NCI-H82 (cell line): ENCODE data around the gene DAO.

Experiments
- DNase-seq: peaks from one replicate; lab custom pipeline; 2025; lab: John Stamatoyannopoulos, UW

The DAO gene

GRCh38 chr12:108918960-108919642 is 39.2 kb downstream of the DAO start:
- no peak for DNase-seq

GRCh38 chr12:108921946-108922345 is 42.1 kb downstream of the DAO start:
- no peak for DNase-seq

- no peak for DNase-seq
Observed at GRCh38 chr12:108922918-108923317, 43.0 kb downstream of the DAO start.

- no peak for DNase-seq
Observed at GRCh38 chr12:108928695-108929094, 48.8 kb downstream of the DAO start.

DNA sequence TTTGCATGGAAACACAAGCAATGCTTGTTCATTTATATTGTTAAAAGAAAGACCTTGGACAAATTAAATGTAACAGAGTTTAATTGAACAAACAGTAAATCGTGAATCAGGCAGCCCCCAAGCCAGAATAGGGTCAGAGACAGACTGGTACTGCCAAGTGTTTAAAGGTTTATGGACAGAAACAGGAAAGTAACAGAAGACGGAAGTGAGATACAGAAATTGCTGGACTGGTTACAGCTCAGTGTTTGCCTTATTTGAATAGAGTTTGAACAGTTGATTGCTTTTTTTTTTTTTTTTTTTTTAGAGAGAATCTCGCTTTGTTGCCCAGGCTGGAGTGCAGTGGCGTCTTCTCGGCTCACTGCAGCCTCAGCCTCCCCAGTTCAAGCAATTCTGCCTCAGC is 50.3 kb downstream of the DAO start:
- no peak for DNase-seq

GRCh38 chr12:108930756-108931155 is 50.9 kb downstream of the DAO start:
- DNase-seq, result peak; percentile 25

DNA sequence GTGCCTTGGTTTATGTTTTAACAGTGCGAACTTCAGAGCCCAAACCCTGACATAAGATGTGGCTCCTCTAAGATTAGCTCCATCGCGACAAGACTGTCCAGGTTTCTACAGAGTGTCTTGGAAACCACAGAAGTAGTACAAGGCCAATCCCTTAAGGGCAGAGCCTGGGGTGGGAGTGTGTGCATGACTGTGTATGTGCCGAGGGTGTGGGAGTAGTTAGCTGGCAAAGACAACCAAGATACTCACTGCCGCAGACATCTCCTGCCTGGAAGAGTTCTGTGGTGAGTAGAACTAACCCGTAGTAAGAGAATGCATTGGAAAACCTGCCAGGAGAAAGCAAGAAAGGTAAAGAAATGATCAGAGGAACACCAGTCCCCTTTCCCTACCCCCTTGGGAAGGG is 54.1 kb downstream of the DAO start:
- no peak for DNase-seq

DNA sequence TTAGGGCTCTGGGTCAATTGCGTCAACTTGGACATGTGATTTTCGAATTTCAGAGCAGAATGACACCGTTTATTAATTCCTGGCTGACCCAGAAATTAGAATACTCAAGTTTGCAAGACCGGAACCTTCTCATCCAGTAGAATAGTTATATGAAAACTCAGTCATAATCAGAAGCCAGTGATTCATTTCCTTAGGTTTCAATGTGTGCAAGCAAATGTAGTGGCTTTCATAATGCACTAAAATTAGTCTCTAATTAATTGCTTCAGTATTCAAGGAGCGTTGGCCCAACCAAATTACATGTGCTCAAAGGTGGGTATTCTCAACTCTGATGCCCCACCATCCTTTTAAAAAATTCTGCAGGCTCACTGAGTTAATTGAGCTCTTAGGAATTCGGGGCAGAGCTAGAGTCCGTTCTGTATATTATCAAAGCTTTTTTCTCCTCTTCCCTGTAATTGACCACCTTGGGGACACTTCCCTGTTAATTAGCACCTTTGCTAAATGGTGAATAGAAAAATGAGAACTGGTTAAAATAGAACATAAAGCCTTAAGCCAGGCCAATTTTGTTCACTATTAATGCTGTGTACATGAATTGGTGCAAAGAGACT is 55.4 kb downstream of the DAO start:
- no peak for DNase-seq

DNA sequence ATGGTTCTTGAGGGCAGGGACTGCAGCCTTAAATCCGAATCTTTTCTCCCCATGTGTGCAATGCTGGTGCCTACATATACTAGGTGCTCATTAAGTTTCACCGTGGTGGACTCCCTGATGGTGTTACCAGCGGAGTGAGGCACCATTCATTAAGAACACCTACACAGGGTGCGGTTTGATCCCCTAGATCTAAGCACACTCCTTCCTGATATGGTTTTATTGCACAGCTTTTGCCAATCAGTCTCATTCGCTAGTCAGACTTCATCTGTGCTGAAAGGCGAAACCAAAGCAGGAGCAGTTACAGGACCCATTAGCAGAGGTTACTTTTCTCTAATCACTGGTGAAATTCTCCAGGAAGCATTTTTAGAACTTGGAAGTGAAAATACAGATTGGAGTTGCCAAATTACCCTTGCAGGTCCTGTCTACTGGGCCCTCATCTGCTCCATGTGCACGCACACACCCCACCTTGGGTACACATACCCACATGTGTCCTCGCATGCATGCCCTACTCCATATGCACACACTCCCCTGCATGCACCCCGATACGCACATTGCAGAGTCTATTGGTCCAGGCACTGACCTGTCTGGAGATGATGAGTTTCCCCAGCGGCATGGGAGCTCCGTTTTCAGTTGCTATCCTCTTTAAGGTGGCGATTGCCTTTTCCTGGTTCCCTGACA is 58.5 kb downstream of the DAO start:
- no peak for DNase-seq

DNA sequence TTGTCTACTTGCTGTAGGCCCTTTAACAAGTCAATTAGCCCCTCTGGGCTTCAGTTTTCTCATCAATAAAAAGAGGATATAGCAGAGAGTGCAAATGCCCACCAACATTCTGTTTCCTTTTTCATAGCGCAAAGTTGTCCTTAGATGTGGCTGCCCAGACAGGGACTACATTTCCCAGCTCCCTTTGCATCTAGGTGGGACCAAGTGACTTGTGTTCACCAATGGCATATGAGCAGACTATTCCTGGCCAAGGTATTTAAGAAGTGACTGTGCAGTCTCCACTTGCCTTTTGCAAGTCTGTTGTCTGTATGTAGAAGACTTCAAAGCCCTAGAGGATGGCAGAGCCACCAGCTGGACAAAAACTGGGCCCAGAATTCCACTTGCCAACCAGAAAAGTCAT is 59.7 kb downstream of the DAO start:
- peak; percentile 77 for DNase-seq

DNA sequence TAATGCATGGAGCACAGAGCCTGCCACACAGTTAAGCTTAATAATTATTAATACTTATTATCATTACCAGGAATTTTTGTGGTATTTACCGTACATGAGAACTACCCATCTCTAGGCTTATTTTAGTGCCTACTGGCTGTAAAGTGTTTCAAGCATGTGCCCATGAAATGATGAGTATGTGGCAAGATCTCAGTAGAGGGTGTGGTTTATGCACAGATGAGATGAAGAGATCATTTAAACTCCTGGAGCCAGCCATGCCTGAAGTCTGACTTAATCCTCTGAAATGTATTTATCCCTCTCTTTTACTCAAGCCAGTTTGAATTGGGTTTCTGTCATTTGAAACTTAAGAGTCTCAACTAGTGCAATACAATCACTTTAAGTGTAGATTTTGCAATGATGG is 60.2 kb downstream of the DAO start:
- peak; percentile 32 for DNase-seq

DNA sequence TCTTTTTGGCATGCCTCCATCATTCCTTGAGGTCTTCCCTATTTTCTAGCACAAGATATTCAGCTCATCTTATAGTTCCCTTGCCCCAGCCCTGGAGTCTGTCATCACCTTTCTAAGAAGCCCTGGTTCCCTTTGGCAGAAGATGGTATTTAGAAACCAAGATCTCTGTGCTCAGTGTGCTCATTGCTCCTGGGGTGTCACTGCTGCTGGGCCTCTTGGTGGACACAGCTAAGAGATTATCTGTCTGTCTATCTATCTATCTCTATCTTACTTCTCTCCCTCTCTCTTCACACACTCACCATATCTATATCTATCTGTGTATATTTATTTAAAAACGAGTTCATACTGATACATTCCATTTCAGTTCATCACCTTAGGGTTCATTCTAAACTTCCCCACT is 67.2 kb downstream of the DAO start:
- DNase-seq, result no peak

DNA sequence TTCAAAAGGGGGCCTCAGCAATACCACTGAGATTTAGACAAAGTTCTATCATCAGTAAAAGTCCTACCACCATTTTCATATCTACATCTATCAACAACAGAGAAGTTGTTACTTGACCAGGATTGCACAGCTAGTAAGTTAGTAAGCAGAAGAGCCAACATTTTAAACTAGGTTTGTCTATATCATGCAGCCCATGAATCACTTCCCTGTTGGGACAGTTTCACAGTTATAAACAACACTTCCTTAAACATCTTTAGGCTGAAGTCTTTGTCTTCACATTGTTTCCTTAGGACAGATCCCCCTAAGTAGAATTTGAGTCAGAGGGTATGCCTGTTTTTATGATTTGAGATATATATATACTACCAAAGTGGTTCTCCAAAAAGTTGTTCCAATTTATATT is 68.5 kb downstream of the DAO start:
- no peak for DNase-seq

- DNase-seq, result no peak
Observed at GRCh38 chr12:108949976-108950375, 70.1 kb downstream of the DAO start.
